DMS79 treated with DMSO at 0.1 percent for 48 hours (cell line): ENCODE measurements around the gene TSPAN17.
A peak's percentile ranks its signal among the peaks of the same experiment; 100 is the strongest.

Experiments
- DNase-seq: peaks from one replicate; lab custom pipeline; 2025; lab: John Stamatoyannopoulos, UW

TSPAN17 gene

DNA sequence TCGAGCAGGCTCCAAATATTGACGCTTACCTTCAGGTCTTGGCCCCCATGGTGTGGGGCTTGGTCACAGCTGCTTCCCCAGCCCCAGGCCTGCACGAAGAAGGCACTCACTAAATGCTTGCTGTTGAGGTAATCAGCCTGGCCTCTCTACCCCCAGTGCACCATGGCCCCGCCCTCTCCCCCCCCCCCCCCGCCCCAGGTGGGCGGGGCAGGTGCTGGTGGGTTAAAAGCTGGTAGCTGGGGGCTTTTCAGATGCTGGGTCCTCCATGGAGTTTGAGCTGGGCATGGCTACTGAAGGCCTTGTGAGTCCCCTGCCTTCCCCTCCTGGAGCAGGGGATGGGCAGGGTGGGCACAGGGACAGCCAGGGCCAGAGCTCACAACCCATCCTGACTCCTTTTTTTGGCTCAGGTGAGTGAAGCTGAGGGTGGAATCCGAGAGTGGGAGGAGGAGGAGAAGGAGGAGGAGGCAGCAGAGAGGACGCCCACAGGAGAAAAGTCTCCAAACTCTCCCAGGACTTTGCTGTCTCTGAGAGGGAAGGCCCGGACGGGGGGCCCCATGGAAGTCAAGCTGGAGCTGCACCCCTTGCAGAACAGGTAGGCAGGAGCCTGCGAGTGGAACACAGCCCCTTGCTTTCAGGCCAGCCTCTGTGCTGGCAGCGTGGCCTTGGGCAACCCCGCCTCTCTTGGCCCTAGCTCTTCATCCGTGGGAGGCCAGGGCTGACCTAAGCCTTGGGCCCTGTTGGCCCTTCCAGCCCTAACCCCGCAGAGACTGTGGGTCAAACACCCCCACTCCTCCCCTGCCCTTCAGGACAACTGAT lies 4.4 kb upstream of the TSPAN17 start:
- DNase-seq, result no peak

DNA sequence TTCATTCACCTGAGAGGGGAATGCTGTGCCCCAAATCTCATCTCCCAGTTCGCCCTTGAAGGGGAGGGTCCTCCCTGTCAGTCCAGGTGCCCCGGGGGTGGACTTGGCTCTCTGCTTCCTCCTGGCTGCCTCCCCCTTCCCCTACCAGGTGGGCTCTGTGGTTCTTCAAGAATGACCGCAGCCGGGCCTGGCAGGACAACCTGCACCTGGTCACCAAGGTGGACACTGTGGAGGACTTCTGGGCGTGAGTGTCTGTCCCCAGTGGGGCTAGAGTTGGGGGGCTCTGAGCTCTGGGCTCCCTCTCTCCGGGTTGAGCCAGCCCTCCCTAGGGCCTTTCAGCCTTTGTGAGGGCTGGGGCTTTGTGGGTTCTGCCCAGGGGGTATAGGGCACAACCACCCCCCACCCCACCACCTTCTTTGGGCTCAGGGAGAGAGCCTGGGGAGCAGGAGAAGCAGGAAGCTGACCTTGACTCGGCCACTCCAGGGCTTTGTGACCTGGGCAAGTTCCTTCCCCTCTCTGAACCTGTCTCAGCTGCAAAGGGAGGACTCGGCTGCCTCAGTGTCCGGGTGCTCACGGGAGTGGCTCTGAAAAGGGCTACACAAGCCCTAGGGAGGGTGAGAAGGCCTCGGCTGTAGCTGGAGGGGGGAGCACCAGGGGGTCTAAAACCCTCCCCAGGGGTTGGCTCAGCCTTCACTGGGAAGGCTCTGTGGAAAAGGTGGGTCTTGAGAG lies 3.6 kb upstream of the TSPAN17 start:
- no peak for DNase-seq

- no peak for DNase-seq
Measured at GRCh38 chr5:176644294-176644693, 3.0 kb upstream of the TSPAN17 start.

DNA sequence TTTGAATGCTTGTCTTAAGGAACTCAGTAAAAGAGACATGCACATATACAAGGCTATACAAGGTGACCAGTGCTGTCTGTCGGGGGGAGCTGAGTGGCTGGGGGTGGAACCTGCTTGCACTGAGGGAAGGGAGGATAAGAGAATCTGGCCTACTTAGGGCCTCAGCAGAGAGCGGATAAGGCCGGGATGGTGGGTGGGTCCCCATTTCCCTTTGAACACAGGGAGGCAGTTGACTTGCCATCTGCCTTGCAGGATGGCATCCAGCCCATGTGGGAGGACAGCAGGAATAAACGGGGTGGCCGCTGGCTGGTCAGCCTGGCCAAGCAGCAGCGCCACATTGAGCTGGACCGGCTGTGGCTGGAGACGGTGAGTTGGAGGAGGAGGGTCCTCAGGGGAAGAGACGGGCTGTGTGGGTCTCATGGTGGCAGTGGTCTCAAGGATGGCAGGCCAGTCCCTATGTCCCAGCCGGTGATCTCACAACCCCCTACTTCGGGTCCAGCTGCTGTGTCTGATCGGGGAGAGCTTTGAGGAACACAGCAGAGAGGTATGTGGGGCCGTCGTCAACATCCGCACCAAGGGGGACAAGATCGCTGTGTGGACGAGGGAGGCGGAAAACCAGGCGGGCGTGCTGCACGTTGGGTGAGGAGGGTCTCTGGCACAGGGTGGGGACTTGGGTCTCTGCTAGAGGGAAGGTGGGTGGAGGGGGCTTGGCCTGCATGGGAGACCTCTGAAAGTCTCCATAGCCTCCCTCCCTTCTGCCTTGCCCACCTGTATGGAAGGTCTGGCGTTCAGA lies 2.2 kb upstream of the TSPAN17 start:
- no peak for DNase-seq

- DNase-seq, result no peak
Measured at GRCh38 chr5:176646049-176646706, 1.1 kb upstream of the TSPAN17 start.

- no peak for DNase-seq
Measured at GRCh38 chr5:176646707-176647029, 616 bp upstream of the TSPAN17 start.

- peak; percentile 31 for DNase-seq
Measured at GRCh38 chr5:176647843-176648473, 674 bp downstream of the TSPAN17 start.

DNA sequence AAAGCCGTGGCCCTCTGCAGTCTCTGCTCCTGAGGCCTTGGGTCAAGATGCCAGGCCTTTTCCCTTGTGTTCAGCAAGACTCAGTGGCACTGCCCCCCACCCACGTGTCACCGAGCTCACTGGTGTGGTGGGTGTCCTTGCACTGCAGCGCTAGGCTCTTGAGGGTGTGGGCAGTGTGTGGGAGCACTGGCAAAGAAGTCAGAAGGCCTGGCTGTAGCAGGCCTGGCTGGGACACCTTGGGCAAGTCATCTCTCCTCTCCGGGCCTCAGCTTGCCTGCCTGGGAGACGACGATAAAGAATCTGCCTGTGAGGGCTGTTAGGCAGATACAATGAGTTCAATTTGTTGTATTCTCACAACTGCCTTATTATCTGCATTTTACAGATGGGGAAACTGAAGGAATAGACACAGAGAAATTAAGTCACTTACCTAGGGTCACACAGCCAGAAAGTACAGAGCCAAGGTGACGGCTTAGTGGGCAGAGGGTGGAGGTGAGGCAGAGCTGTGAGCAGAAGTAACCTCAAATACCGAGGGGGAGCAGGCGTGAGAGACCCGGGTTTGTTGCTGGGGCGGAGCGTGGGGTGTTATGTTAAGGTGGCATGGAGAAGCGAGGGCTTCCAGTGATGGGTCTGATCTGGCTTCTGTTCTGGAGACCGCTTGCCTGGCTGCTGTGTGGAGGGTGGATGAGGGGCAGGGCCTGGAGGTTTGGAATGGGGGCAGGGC lies 1.4 kb downstream of the TSPAN17 start:
- no peak for DNase-seq

- DNase-seq, result no peak
Measured at GRCh38 chr5:176650354-176650884, 3.1 kb downstream of the TSPAN17 start.

- no peak for DNase-seq
Measured at GRCh38 chr5:176651472-176651980, 4.2 kb downstream of the TSPAN17 start.

GRCh38 chr5:176652136-176652535 lies 4.9 kb downstream of the TSPAN17 start:
- no peak for DNase-seq

- DNase-seq, result no peak
Measured at GRCh38 chr5:176653401-176654385, 6.4 kb downstream of the TSPAN17 start.

DNA sequence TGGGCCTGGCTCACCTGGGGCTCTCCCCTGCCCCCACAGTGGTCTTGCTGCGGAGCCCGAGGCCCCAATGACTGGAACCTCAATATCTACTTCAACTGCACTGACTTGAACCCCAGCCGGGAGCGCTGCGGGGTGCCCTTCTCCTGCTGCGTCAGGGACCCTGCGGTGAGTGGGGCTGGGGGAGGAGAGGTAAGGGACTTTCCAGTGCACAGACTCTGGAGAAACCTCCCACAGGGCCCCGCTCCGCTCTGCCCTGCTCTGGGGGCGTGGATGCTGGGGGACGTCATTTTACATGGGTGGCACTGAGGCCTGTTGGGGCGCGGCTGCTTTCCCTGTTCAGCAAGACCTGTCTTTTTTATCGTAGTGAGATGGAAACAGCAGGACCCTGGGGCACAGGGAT lies 7.6 kb downstream of the TSPAN17 start:
- DNase-seq, result no peak

DNA sequence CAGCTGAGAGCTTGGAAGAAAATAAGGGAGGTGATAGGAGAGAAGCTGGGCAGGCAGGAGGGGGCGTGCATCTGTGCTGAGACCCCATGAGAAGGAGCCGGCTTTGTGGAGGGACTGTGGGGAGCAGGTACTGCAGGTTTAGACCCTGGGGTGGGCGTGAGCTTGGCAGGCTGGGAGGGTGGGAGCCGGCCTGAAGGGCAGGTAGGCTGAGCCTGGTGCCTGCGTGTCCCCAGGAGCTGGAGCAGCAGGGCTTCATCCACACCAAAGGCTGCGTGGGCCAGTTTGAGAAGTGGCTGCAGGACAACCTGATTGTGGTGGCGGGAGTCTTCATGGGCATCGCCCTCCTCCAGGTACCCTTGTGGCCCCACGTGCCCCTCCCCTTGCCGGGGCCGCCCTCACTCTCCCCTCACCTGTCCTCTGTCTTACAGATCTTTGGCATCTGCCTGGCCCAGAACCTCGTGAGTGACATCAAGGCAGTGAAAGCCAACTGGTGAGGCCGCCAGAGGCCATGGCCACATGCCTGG lies 9.2 kb downstream of the TSPAN17 start:
- DNase-seq, result no peak

- no peak for DNase-seq
Measured at GRCh38 chr5:176658007-176658599, 10.8 kb downstream of the TSPAN17 start.

DNA sequence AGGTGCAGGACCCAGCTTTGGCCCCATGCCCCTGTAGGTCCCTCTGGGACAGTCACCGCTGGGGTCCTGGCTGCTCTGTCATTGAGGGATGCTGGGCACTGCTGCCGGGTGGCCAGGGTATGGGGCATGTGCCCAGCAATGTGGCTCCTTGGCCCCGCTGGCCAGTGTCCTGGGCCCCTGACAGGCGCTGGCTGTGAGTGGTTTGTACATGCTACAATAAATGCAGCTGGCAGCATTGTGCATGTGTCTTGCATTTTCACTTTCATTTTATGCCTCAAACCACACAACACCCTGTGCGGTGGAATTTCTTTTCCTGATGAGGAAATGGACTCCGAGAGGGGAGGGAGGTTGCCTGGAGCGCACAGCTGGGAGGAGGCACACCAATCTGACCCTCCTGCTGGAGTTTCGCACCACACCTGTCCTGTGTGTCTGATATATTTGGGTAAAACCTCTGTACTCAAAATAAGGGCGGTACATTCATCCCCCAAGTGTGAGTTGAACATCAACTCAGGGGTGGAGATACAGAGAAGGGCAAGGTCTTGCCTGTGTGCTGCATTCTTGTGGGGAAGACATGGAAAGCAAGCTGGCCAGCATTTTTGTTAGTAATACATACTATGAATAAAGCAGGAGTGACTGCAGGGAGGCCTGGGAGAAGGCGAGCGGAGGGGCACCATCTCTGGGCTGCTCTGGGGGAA lies 11.7 kb downstream of the TSPAN17 start:
- DNase-seq, result no peak

GRCh38 chr5:176659512-176659839 lies 12.2 kb downstream of the TSPAN17 start:
- no peak for DNase-seq

DNA sequence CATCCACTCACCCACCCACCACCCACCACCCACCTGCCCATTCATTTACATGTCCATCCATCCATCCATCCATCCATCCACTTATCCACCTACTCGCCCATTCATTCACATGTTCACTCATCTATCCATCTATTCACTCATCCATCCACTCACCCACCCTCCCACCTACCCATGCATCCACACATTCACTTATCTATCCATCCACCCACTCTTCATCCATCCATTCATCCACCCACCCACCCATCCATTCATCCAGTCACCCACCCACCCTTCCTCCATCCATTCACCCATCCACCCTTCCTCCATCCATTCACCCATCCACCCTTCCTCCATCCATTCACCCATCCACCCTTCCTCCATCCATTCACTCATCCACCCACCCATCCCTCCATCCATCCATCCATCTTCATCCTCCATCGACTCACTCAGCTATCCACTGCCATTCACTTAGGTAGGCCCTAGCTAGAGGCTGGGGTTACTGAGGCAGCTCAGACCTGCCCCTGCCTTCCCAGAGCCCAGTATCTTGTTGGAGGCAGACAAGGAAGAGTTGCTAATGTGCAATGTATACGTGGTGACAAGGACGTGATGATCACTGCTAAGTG lies 12.7 kb downstream of the TSPAN17 start:
- DNase-seq, result no peak
